ENCODE measurements around the gene HBZ. TPM values are rescaled to one million over a fixed set of nuclear protein-coding genes. Genes with fewer than 3 reads are reported as not detected.

The HBZ gene
- total RNA-seq, 1 experiment from 2014 or later, result not detected

- no peak overlapping the region for H3K4me2 ChIP-seq (ENCODE audit: low read length)
- no peak overlapping the region for H2AFZ ChIP-seq (ENCODE audit: low read depth, low read length, poor library complexity, severe bottlenecking)
- ATAC-seq (no peak), DNase-seq (ENCODE audit: low read depth, low spot score) (no peak)
- ChIA-PET POLR2A (interaction anchor here (0.6 kb wide), 1 partner anchor 58 kb away, joined by 3 read pairs; no protein-coding TSS in a partner anchor), RAD21 (ENCODE audit: low non-redundant PET in 1 of 2, low total read pairs in 2 of 2, uncharacterized antibody in 2 of 2, unreplicated experiment in 2 of 2) (no interaction called here), CTCF (interaction anchor here (2.1 kb wide), 1 partner anchor 117 kb away, joined by 6 read pairs; no protein-coding TSS in a partner anchor)
- no peaks in the 10 kb centered on the region for H3K9me3 ChIP-seq (ENCODE audit: control insufficient read depth in 1 of 2, insufficient read depth in 1 of 2, low read depth in 1 of 2, low read length in 2 of 2)
- no peaks in the 10 kb centered on the region for H3K79me2 ChIP-seq (ENCODE audit: insufficient read depth, low read length)
- H3K9ac ChIP-seq (ENCODE audit: low read length), result no peak overlapping the region
- TF ChIP-seq SIN3A (IDR thresholded peaks at IDR 0.05; ENCODE audit: low read depth) (no peak), EZH2phosphoT487 (IDR thresholded peaks at IDR 0.05; ENCODE audit: borderline replicate concordance) (no peak)
- no peaks in the 10 kb centered on the region for H3K4me1 ChIP-seq (ENCODE audit: control insufficient read depth in 1 of 2, insufficient read depth in 2 of 2, low read length in 2 of 2)
- H3K4me3 ChIP-seq (replicated peaks in 1 of 2; ENCODE audit: low read depth in 1 of 2, low read length in 2 of 2), result no peak overlapping the region
- H3K27ac ChIP-seq (ENCODE audit: low read depth, low read length), result no peak overlapping the region
- no peaks in the 10 kb centered on the region for H3K9me2 ChIP-seq (ENCODE audit: insufficient read depth)
- H3K36me3 ChIP-seq (ENCODE audit: control insufficient read depth in 1 of 2, insufficient read depth in 2 of 2, low read length in 2 of 2), result no peaks in the 10 kb centered on the region
- no peaks in the 10 kb centered on the region for H3K27me3 ChIP-seq (ENCODE audit: insufficient read depth, low read length)
- BruUV-seq (replicated peaks), result no TSS peak
- intact Hi-C loops (cut with micrococcal nuclease), result no loop called here
- no peaks in the 10 kb centered on the region for H4K20me1 ChIP-seq (ENCODE audit: insufficient read depth)
These were observed 30.6 kb downstream of the HBZ start for GRCh38 chr16:183005-183404.

GRCh38 chr16:185213-185612 lies 32.8 kb downstream of the HBZ start:
- DNase-seq (ENCODE audit: low read depth, low spot score) (no peak), ATAC-seq (no peak)
- intact Hi-C loops (cut with micrococcal nuclease), result no loop called here
- Histone ChIP-seq H3K4me2 (ENCODE audit: low read length) (no peak overlapping the region), H3K9ac (ENCODE audit: low read length) (no peak overlapping the region), H4K20me1 (ENCODE audit: insufficient read depth) (no peaks in the 10 kb centered on the region), H3K27ac (ENCODE audit: low read depth, low read length) (no peak overlapping the region), H3K27me3 (ENCODE audit: insufficient read depth, low read length) (no peaks in the 10 kb centered on the region), H3K36me3 (ENCODE audit: control insufficient read depth in 1 of 2, insufficient read depth in 2 of 2, low read length in 2 of 2) (peaks cover 0 to 2% of the 10 kb centered on the region in 2 experiments; a peak in 1 of 4 replicates), H2AFZ (ENCODE audit: low read depth, low read length, poor library complexity, severe bottlenecking) (no peak overlapping the region), H3K9me2 (ENCODE audit: insufficient read depth) (no peaks in the 10 kb centered on the region), H3K79me2 (ENCODE audit: insufficient read depth, low read length) (no peaks in the 10 kb centered on the region), H3K9me3 (ENCODE audit: control insufficient read depth in 1 of 2, insufficient read depth in 1 of 2, low read depth in 1 of 2, low read length in 2 of 2) (no peaks in the 10 kb centered on the region), H3K4me1 (ENCODE audit: control insufficient read depth in 1 of 2, insufficient read depth in 2 of 2, low read length in 2 of 2) (no peaks in the 10 kb centered on the region), H3K4me3 (replicated peaks in 1 of 2; ENCODE audit: low read depth in 1 of 2, low read length in 2 of 2) (no peak overlapping the region)
- CTCF ChIA-PET, result no interaction called here
- BruUV-seq (replicated peaks), result no TSS peak
- TF ChIP-seq ZNF274 (IDR thresholded peaks at IDR 0.05; ENCODE audit: low read depth, low read length) (no peak), ELF1 (IDR thresholded peaks at IDR 0.05; ENCODE audit: borderline replicate concordance, low read depth) (no peak)
- RAD21 ChIA-PET (ENCODE audit: low non-redundant PET in 1 of 2, low total read pairs in 2 of 2, uncharacterized antibody in 2 of 2, unreplicated experiment in 2 of 2), result no interaction called here
- POLR2A ChIA-PET, result no interaction called here

Measured in HCT116 (cell line).